Muscle of arm (tissue), 12 donors: Measurements from ENCODE around the gene SESTD1. TPM values are rescaled to one million over a fixed set of nuclear protein-coding genes. Genes with fewer than 3 reads are reported as not detected.
"Not testable (repeated sequence)": the region's sequence is repeated elsewhere in the genome, so short reads cannot be mapped to it uniquely, and the experiment has no call there.

ENCODE experiments used
- DNase-seq: peaks from one replicate; pipeline ENCODE4 v3.0.0-alpha.2; 2013
- polyA plus RNA-seq, 12 donors: library from polyadenylated mRNA; unstranded; fragments of 120-200 nt; gene quantifications; one replicate each; pipeline ENCODE4 v1.2.1, GENCODE V29; 2013; ENCODE audit not compliant: insufficient read length in 12 of 12

The SESTD1 gene
- polyA plus RNA-seq, 12 donors, result 20.9 to 44.9 (median 39.1) TPM; not detected in 1

GRCh38 chr2:179270689-179271088, 6.1 kb upstream of the SESTD1 start:
- DNase-seq, result no peak

GRCh38 chr2:179268277-179268925, 3.8 kb upstream of the SESTD1 start:
- DNase-seq, result no peak

- no peak for DNase-seq
Measured at GRCh38 chr2:179266271-179266670, 1.6 kb upstream of the SESTD1 start.

GRCh38 chr2:179265082-179265510, 464 bp upstream of the SESTD1 start:
- DNase-seq, result no peak

GRCh38 chr2:179263446-179264367, 925 bp downstream of the SESTD1 start:
- DNase-seq, result peak; percentile 57

GRCh38 chr2:179263015-179263414, 1.6 kb downstream of the SESTD1 start:
- DNase-seq, result peak; percentile 15

GRCh38 chr2:179262077-179262660, 2.5 kb downstream of the SESTD1 start:
- no peak for DNase-seq

- no peak for DNase-seq
Measured at GRCh38 chr2:179261151-179261825, 3.3 kb downstream of the SESTD1 start.

GRCh38 chr2:179260224-179260623, 4.4 kb downstream of the SESTD1 start:
- DNase-seq, result no peak

- DNase-seq, result no peak
Measured at GRCh38 chr2:179255129-179255528, 9.5 kb downstream of the SESTD1 start.

- no peak for DNase-seq
Measured at GRCh38 chr2:179253226-179253625, 11.4 kb downstream of the SESTD1 start.

- DNase-seq, result no peak
Measured at GRCh38 chr2:179252423-179252822, 12.2 kb downstream of the SESTD1 start.

GRCh38 chr2:179251870-179252269, 12.8 kb downstream of the SESTD1 start:
- no peak for DNase-seq

- no peak for DNase-seq
Measured at GRCh38 chr2:179250848-179251504, 13.7 kb downstream of the SESTD1 start.

GRCh38 chr2:179250095-179250494, 14.5 kb downstream of the SESTD1 start:
- DNase-seq, result no peak

- DNase-seq, result no peak
Measured at GRCh38 chr2:179248024-179248348, 16.6 kb downstream of the SESTD1 start.

- no peak for DNase-seq
Measured at GRCh38 chr2:179247318-179248023, 17.2 kb downstream of the SESTD1 start.

GRCh38 chr2:179245843-179246242, 18.8 kb downstream of the SESTD1 start:
- DNase-seq, result not testable (repeated sequence)

GRCh38 chr2:179243046-179243445, 21.6 kb downstream of the SESTD1 start:
- DNase-seq, result no peak

GRCh38 chr2:179240481-179241451, 23.9 kb downstream of the SESTD1 start:
- DNase-seq, result no peak
